HG02973 (cell line): ENCODE results near the gene SLC25A47.

Experiments used
- ATAC-seq: cut with Tn5 transposase; IDR thresholded peaks from one replicate; pipeline ENCODE4 v1.9.1; 2021; ENCODE audit warnings: moderate library complexity; ENCODE audit not compliant: unreplicated experiment

The SLC25A47 gene

GRCh38 chr14:100322138-100322957 is 791 bp upstream of the SLC25A47 start:
- no peak for ATAC-seq

DNA sequence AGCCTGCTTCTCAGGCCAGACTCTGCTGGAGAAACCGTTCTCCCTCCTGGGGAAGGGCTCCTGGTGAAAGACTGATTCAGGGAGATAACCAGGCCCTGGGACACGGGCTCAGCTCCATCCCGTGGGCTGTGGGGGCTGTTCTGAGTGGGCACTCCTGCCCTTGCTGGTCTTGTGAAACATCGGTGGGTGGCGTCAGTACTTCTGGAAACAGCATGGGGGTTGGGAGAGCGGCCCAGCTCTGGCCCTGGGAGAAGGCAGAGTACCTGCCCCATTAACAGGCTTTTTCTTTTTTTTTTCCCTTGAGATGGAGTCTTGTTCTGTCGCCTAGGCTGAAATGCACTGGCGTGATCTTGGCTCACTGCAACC is 786 bp downstream of the SLC25A47 start:
- no peak for ATAC-seq

GRCh38 chr14:100325231-100325632 is 2.1 kb downstream of the SLC25A47 start:
- no peak for ATAC-seq

DNA sequence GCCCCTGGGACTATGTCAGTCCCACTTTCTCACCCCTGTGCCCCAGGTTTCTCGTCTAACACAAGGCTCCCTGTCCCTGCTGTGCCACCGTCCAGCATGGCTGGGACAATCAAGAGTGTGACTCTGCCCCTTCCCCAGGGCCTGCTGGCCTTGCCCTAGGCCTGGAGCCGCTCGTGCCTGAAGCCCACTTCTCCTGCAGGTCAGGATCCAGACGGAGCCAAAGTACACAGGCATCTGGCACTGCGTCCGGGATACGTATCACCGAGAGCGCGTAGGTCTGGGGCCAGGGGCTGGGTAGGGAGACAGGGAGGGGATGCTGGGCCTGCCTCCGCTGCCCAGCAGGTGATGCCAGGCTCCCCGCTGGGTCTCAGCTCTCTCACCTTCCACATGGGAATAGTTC is 2.8 kb downstream of the SLC25A47 start:
- no peak for ATAC-seq

DNA sequence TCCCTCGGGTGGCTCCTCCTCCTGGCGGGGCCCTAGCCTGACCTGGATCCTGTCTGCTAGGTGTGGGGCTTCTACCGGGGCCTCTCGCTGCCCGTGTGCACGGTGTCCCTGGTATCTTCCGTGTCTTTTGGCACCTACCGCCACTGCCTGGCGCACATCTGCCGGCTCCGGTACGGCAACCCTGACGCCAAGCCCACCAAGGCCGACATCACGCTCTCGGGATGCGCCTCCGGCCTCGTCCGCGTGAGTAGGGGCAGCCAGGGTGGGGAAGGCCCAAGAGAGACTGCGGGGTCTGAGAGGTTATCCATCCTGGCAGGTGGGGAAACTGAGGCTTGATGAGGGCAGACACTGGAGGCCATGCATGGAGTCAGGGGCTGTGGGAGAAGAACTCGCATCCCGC is 4.0 kb downstream of the SLC25A47 start:
- no peak for ATAC-seq

DNA sequence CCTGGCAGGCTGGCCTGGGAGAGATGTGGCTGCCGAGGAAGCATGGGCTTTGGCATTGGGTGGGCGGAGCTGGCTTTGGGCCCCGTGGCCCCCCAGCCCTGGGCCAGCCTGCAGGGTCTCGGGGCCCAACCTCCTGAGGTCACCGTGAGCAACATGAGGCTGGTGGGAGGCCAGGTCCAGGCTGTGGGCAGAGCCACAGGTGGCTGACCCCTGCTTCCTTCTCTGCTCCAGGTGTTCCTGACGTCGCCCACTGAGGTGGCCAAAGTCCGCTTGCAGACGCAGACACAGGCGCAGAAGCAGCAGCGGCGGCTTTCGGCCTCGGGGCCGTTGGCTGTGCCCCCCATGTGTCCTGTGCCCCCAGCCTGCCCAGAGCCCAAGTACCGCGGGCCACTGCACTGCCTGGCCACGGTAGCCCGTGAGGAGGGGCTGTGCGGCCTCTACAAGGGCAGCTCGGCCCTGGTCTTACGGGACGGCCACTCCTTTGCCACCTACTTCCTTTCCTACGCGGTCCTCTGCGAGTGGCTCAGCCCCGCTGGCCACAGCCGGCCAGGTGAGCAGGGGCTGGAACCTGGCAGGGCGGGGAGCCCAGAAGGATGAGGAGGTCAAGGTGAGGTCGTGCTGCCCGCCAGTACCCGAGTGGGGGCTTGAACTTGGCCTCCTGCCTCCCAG is 5.5 kb downstream of the SLC25A47 start:
- no peak for ATAC-seq

GRCh38 chr14:100329233-100330006 is 6.3 kb downstream of the SLC25A47 start:
- no peak for ATAC-seq

GRCh38 chr14:100330007-100330344 is 6.8 kb downstream of the SLC25A47 start:
- no peak for ATAC-seq

DNA sequence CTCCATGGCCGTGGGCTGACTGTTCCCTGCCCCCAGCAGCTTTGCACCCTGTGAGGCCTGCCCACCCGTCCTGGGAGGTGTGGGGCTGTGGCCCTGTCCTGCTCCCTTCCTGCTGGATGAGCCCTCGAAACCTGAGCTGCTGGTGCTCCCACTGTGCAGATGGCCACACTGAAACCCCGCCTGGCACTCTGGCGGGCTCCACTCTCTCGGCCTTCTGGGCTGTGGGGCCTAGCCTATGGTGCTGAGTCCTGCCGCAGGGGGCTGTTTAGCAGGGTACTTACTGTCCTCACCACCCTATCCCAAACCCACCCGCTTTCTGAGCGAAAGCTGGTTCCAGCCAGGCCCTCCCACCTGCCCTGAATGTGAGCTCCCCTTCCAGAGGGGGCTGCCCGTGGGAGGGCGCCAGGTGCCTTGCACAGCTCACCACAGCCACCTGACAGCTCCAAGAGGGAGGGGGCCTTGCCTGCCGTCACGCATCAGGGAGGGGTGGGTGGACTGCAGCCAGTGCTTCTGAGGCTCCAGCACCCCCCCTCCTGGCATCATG is 7.3 kb downstream of the SLC25A47 start:
- ATAC-seq = no peak

- ATAC-seq = no peak
Measured at GRCh38 chr14:100332071-100332639, 9.0 kb downstream of the SLC25A47 start.

GRCh38 chr14:100332797-100333196 is 9.7 kb downstream of the SLC25A47 start:
- peak; percentile 50 for ATAC-seq

GRCh38 chr14:100333311-100333710 is 10.2 kb downstream of the SLC25A47 start:
- no peak for ATAC-seq

GRCh38 chr14:100333827-100334226 is 10.7 kb downstream of the SLC25A47 start:
- ATAC-seq = no peak

DNA sequence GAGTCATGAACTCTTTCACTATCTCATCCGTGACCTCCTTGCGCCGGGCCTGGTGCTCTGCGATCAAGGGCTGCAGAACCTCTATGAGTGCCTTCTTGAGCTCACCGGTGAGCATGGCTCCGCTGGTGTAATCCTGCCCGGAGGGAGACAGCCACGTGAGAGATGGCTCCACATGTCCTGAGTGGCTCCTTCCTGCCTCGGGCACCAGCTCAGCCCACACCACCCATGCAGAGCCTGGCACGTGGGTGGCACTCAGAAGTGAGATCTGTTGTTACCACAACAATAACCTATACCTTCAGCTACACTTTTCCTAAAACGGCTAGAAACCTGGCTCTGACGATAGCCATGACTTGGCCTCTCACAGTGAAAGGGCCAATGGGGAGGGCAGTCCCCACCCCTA is 11.8 kb downstream of the SLC25A47 start:
- ATAC-seq = no peak

- ATAC-seq = no peak
Measured at GRCh38 chr14:100336618-100337530, 13.7 kb downstream of the SLC25A47 start.

DNA sequence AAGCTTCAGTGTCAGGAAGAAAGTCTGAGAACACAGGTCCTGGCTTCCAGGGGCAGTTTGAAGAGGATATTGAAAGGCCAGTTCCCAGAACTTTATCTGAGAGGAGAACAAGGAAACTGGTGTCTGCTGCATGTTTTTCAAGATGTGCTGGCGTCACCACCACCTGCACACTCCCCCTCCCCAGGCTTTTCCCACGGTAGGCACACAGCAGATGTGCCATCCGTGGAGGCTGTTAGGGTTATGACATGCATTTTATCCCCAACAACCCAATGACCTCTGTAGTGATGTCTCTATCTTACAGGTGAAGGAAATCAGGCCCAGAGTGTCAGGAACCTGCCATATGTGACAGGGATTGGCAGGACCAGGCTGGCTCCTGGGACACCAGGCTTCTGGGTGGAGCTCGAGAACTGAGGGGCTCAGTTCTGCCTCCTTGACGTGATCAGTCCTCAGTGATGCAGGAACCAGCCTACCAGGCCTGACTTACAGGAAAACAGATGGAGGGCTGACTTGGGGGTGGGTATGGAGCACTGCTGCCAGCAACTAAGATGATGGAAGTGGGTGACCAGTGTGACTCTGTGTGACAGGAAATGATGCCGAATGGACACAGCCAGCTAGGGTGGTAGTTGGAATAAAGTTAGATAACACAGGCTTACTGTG is 16.8 kb downstream of the SLC25A47 start:
- no peak for ATAC-seq

DNA sequence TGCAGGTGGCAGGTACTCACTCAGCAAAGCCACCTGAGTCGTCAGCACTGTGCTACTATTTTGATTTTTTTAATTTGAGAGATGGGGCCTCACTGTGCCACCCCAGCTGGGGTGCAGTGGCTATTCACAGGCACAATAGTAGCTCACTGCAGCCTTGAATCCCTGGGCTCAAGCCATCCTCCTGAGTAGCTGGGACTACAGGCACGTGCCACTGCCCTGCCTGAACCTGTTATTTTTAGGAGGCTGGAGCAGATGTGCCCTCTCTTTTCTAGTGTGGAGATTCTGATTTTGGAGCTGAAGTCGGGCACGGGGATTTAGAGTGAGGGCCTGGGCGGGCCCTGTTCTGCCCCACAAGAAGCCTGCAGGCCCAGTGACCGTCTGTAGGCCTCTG is 17.3 kb downstream of the SLC25A47 start:
- ATAC-seq = no peak

DNA sequence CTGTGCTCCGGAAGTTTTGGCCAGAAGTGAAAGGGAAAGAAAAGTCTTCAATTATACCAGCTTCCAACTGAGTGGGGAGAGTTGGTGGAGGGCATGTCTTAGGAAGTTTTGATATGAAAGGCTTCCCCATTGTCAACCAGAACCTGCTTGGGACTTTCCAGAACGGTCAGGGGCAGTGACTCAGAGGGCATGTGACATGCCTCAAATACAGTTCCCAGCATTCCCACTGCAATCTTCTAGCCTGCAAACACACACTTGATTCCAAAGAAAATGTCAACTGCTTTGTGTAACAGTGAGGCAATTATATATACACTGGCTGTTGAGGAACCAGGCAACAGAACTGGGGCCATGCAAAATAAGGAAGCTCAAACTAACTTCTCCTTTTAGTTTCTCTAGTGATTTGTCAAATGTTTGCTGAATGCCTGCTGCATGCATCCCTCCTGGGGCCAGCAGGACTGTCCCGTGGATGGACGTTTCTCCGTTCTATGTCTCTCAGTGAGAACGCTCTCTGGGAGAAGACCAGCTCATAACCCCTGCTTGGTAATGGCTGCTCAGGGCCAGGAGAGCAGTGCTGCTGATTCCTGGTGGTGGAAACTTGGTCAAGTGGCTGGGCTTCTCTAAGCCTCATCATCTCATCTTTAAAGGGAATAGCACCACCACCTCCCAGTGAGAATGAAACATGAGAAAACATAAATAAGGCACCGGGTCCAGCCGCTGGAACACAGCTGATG is 18.3 kb downstream of the SLC25A47 start:
- no peak for ATAC-seq

GRCh38 chr14:100342195-100342594 is 19.1 kb downstream of the SLC25A47 start:
- no peak for ATAC-seq
